Dermis lymphatic vessel endothelial cell (primary cell): Measurements from ENCODE around the gene DDIT4L. TPM values are rescaled to one million over a fixed set of nuclear protein-coding genes. Genes with fewer than 3 reads are reported as not detected.

ENCODE experiments used
- total RNA-seq: library from RNA; depleted of rRNA; stranded (reverse); fragments of >200 nt; gene quantifications from 2 replicates; pipeline ENCODE4 v1.2.1, GENCODE V29; 2014

Gene DDIT4L, protein sequence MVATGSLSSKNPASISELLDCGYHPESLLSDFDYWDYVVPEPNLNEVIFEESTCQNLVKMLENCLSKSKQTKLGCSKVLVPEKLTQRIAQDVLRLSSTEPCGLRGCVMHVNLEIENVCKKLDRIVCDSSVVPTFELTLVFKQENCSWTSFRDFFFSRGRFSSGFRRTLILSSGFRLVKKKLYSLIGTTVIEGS
- total RNA-seq, result 2.2 and 2.8 TPM in 2 replicates

DNA sequence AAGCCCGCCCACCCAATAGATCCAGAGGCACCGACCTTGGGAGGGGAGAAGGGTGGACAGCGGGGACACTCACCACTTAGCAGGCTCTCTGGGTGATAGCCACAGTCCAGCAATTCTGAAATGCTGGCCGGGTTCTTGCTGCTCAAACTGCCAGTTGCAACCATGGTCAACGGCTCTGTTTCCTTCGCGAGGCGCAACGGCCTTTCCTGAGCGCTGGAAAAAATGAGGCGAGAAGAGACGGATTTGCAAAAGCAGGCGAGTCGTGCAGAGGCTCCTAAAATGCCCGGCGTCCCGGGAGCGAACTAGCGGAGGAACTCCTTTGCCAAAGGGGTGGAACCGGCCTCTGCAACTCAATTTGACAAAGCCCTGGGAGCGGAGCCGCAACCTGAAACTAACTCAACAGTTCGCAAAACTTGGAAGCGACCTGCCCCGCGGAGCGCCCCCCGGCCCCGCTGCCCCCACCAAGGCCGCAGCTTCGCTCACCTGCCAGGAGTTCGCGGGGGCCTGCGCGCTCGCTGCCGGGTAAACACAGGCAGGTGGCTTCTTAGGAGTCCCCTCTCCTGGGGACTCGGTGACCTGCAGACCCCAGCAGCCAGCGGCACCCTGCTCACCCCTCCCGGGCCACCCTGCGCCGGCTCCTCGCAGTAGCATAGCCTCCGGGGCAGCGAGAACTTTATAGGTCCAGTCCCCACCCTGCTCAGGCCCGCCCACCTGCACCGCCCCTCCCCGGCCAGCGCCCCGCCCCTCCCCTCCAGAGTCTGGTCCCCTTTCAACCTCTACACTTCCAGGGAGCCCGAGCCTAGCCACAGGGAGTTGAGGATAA is at the start of gene DDIT4L:
DDIT4L (minus strand) TSS at position 649 of the 823 bp plus-strand sequence; CDS start at position 164, 485 bp downstream.

Other genes starting within 250 kb of the DDIT4L start
- gene DNAJB14, start 243.8 kb downstream of the DDIT4L start, total RNA-seq, result 56.2 and 75.8 TPM in 2 replicates
- gene H2AZ1, start 240.2 kb downstream of the DDIT4L start, total RNA-seq, result 193 and 225 TPM in 2 replicates